SU-DHL-6 (cell line): ENCODE measurements around the gene RGS6.

ENCODE experiments used
- H2AFZ ChIP-seq: fragments of 200-600 bp; sonication (generic); 2 replicates; pipeline ENCODE4 v1.6.1; 2014; ENCODE audit warnings: low read depth, mild to moderate bottlenecking, moderate library complexity, mixed read lengths, antibody characterized with exemption, low read length; ENCODE audit not compliant: severe bottlenecking
- H3F3A ChIP-seq: fragments of 200-600 bp; shearing (Covaris generic); 2 replicates; pipeline ENCODE4 v1.6.0; 2016; ENCODE audit warnings: antibody characterized with exemption, mild to moderate bottlenecking; ENCODE audit not compliant: insufficient read depth
- H3K27ac ChIP-seq: fragments of 200-600 bp; sonication (generic); 2 replicates; pipeline ENCODE4 v1.5.1; 2016; ENCODE audit warnings: low read depth, mild to moderate bottlenecking, low read length, moderate library complexity, mixed read lengths
- H3K27me3 ChIP-seq: fragments of 200-600 bp; sonication (generic), shearing (Covaris generic); 2 replicates; pipeline ENCODE4 v1.6.0; 2014; ENCODE audit warnings: mild to moderate bottlenecking, low read length
- H3K36me3 ChIP-seq: fragments of 200-600 bp; sonication (generic); 2 replicates; pipeline ENCODE4 v1.6.1; 2014; ENCODE audit warnings: mild to moderate bottlenecking, low read length, mixed read lengths
- H3K4me2 ChIP-seq: fragments of 300-600, 200-600 bp; shearing (Covaris generic), sonication (generic); 2 replicates; pipeline ENCODE4 v1.6.0; 2014; ENCODE audit warnings: low read length, low read depth, mild to moderate bottlenecking; ENCODE audit not compliant: poor library complexity, severe bottlenecking
- H3K4me3 ChIP-seq: fragments of 200-600 bp; sonication (generic); 2 replicates; pipeline ENCODE4 v1.5.1; 2014; ENCODE audit warnings: antibody characterized with exemption, low read length, mild to moderate bottlenecking, mixed read lengths; ENCODE audit not compliant: insufficient read depth, poor library complexity, severe bottlenecking
- H3K79me2 ChIP-seq: fragments of 200-600 bp; sonication (generic); 2 replicates; pipeline ENCODE4 v1.6.1; 2014; ENCODE audit warnings: mild to moderate bottlenecking, low read length, moderate library complexity; ENCODE audit not compliant: insufficient read depth
- H3K9ac ChIP-seq: fragments of 200-600 bp; sonication (generic); 2 replicates; pipeline ENCODE4 v1.7.0; 2014; ENCODE audit warnings: mild to moderate bottlenecking, low read length
- H3K9me2 ChIP-seq: fragments of 200-600 bp; sonication (generic); replicated peaks from 2 replicates; pipeline ENCODE4 v1.6.1; 2014; ENCODE audit warnings: low read length; ENCODE audit not compliant: insufficient read depth
- H3K9me3 ChIP-seq: fragments of 200-600 bp; sonication (generic); 2 replicates; pipeline ENCODE4 v1.6.1; 2014; ENCODE audit warnings: low read length, mixed read lengths; ENCODE audit not compliant: insufficient read depth
- H4K20me1 ChIP-seq: fragments of 200-600 bp; sonication (generic); 2 replicates; pipeline ENCODE4 v1.6.1; 2014; ENCODE audit warnings: low read depth, mild to moderate bottlenecking, antibody characterized with exemption, low read length, moderate library complexity, mixed read lengths
- EZH2phosphoT487 ChIP-seq: fragments of 200-600 bp; sonication (generic), shearing (Covaris generic); conservative IDR thresholded peaks from 2 replicates; pipeline ENCODE4 v1.6.1; 2018; ENCODE audit warnings: mild to moderate bottlenecking, antibody characterized with exemption, low read length, moderate library complexity, mixed read lengths
- TF ChIP-seq, protein P1 (sequence below): fragments of 200-600 bp; sonication (generic); IDR thresholded peaks from one replicate; pipeline ENCODE4 v1.5.1; 2017; ENCODE audit warnings: antibody characterized with exemption, mild to moderate bottlenecking, low read length, moderate library complexity; ENCODE audit not compliant: insufficient read depth, poor library complexity, severe bottlenecking

RGS6 gene

DNA sequence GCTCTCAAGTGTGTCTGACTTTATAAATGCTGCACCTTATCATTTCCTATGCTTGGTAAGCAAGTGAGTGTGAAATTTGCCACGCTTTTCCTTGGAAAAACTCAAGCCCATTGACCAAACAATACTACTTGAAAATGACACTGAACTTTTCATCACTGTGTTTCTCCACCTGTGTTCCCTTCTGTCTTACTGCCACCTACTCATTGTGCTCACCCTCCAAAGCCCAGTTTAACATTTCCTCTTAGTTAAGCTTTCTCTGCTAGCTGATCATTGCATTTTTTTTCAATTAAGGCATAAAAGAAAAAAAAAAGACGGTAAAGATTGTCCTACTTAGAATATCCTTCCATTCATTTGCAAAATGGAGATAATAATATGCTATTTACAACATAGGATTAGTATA, 516.0 kb downstream of the RGS6 start:
- no peaks in the 10 kb centered on the region for H3K27me3 ChIP-seq

DNA sequence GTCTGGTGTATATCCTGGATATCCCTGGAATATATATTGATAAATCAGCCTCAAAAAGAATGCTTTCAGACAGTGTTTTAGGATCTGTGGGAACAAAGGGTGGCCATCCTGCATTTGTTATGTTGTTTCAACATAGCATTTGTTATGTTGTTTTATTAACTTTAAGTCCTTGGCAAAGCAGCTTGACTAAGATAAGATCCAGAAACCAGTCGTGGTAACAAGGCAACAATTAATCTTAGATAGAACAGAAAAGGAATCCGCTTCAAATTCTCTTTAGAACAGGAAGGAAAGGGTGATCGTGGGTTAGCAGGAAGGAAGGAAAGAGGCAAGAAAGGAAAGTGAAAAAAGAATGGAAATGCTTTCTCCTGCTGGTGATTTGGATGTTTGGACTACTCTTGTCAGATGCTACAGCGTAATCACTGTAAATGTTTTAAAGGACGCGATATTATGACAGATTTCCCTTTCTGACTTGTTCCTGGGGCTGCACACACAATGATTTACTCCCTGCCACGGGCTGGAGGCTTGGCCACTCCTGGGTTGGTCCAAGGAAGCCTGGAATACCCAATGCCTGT, 518.3 kb downstream of the RGS6 start:
- no peaks in the 10 kb centered on the region for H3K27me3 ChIP-seq
- no peak overlapping the region for H3K4me3 ChIP-seq
- H3K4me2 ChIP-seq: no peak overlapping the region
- no peak overlapping the region for H3K27ac ChIP-seq
- no peaks in the 10 kb centered on the region for H3K36me3 ChIP-seq
- no peaks in the 10 kb centered on the region for H3K79me2 ChIP-seq
- no peak overlapping the region for H3K9ac ChIP-seq
- no peaks in the 10 kb centered on the region for H3K9me3 ChIP-seq
- no peaks in the 10 kb centered on the region for H3K9me2 ChIP-seq
- no peaks in the 10 kb centered on the region for H4K20me1 ChIP-seq
- H3F3A ChIP-seq: no peaks in the 10 kb centered on the region
- no peak overlapping the region for H2AFZ ChIP-seq
- TF ChIP-seq EZH2phosphoT487: no peak
- TF ChIP-seq, protein P1, sequence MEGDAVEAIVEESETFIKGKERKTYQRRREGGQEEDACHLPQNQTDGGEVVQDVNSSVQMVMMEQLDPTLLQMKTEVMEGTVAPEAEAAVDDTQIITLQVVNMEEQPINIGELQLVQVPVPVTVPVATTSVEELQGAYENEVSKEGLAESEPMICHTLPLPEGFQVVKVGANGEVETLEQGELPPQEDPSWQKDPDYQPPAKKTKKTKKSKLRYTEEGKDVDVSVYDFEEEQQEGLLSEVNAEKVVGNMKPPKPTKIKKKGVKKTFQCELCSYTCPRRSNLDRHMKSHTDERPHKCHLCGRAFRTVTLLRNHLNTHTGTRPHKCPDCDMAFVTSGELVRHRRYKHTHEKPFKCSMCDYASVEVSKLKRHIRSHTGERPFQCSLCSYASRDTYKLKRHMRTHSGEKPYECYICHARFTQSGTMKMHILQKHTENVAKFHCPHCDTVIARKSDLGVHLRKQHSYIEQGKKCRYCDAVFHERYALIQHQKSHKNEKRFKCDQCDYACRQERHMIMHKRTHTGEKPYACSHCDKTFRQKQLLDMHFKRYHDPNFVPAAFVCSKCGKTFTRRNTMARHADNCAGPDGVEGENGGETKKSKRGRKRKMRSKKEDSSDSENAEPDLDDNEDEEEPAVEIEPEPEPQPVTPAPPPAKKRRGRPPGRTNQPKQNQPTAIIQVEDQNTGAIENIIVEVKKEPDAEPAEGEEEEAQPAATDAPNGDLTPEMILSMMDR: no peak

More for the DNA sequence above, 516.0 kb downstream of the RGS6 start:
- no peak overlapping the region for H3K4me2 ChIP-seq
- no peak overlapping the region for H3K27ac ChIP-seq
- no peaks in the 10 kb centered on the region for H3K9me3 ChIP-seq
- H2AFZ ChIP-seq: no peak overlapping the region
- no peak overlapping the region for H3K9ac ChIP-seq
- no peaks in the 10 kb centered on the region for H3K9me2 ChIP-seq
- no peaks in the 10 kb centered on the region for H4K20me1 ChIP-seq
- no peak for TF ChIP-seq EZH2phosphoT487
- TF ChIP-seq, protein P1: no peak
- no peak overlapping the region for H3K4me3 ChIP-seq
- no peaks in the 10 kb centered on the region for H3K36me3 ChIP-seq
- H3F3A ChIP-seq: no peaks in the 10 kb centered on the region
- H3K79me2 ChIP-seq: no peaks in the 10 kb centered on the region

DNA sequence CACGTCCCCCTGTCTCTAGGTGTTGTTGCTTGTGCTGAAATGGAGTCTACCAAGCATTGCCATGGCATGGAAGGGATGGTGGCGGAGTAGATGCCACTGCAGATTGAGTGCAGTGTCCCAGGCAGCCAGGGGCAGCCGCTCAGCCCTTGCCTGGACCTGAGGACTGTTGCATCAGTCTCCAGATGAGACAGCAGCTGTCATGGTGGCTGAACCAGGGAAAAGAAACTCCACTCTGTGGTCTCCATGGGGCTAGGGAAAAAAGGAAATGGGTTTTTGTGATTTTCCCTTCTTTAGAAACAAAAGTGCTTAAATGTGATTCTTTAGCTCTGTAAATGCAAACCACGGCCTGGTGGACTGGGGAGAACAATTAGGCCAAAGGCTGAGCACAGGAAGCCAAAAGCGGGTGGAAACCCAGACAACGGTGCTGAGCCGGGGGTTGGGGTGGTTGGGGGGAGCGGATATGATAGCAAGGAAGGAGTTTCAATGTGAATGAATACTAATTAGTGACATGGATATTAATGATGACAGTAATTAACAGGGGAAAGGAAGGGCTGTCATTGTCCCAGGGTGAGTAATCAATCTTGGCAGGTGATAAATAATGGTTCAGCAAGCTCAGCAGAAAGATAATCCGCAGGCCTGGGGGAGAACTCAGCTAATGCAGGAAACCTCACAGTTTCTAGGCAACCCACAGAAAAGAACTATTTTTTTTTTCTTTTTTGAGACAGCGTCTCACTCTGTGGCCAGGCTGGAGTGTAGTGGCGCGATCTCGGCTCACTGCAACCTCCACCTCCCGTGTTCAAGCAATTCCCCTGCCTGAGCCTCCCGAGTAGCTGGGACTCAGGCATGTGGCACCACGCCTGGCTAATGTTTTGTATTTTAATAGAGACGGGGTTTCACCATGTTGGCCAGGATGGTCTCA, 519.1 kb downstream of the RGS6 start:
- Histone ChIP-seq H3K9me2 (no peaks in the 10 kb centered on the region), H3K9ac (no peak overlapping the region), H3F3A (no peaks in the 10 kb centered on the region), H3K4me3 (no peak overlapping the region), H4K20me1 (no peaks in the 10 kb centered on the region), H3K36me3 (no peaks in the 10 kb centered on the region), H3K9me3 (no peaks in the 10 kb centered on the region), H2AFZ (no peak overlapping the region), H3K27ac (no peak overlapping the region), H3K4me2 (no peak overlapping the region), H3K27me3 (no peaks in the 10 kb centered on the region), H3K79me2 (no peaks in the 10 kb centered on the region)
- TF ChIP-seq, protein P1: no peak
- no peak for TF ChIP-seq EZH2phosphoT487
